HG03442 (cell line): ENCODE data around the gene SERTAD4.

Experiments used
- ATAC-seq: cut with Tn5 transposase; IDR thresholded peaks from one replicate; pipeline ENCODE4 v1.9.1; 2021; ENCODE audit warnings: mild to moderate bottlenecking, moderate library complexity; ENCODE audit not compliant: unreplicated experiment

Gene SERTAD4

DNA sequence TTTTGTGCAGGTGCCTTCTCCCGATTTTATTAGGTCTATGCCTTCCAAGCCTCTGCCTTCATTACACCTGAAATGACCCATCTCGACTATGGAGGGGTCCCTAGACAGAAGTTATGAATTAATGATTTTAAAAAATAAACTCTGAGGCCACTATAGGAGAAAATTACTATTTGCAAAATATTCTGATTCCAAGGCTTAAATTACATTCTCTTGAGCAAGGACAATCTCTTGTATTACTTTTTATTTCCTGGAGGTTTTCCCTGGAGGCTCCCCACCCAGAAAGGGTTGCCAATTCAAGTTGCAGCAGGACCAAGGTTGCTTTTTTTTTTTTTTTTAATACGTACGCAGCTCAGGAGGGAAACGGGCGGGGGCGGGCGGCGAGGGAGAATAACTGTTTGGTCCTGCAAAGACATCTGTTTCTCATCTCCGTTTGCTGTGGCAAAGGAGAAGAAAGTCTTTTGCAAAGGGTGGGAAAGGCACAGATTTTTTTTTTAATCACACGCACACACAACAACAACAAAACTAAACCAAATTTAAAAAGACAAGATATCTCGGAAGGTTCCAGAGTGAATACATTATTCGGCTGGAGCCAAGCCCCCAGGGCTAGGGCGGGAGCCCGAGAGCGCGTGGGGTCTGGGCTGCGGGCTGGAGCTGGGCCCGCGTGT lies 618 bp upstream of the SERTAD4 start:
- no peak for ATAC-seq

DNA sequence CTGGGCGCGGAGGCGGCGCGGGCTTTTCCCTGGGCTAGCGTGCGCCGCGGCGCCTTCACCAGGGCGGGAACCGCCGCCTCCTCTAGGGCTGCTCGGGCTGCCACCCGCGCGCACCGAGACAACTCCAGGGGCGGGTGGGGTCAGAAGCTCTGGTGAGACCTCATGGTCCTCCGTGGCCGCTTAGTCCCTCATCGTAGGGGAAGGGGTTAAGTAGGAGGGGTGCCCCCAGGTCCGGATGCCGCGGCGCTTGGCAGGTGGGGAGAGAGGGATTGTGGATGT lies 559 bp downstream of the SERTAD4 start:
- ATAC-seq = no peak

DNA sequence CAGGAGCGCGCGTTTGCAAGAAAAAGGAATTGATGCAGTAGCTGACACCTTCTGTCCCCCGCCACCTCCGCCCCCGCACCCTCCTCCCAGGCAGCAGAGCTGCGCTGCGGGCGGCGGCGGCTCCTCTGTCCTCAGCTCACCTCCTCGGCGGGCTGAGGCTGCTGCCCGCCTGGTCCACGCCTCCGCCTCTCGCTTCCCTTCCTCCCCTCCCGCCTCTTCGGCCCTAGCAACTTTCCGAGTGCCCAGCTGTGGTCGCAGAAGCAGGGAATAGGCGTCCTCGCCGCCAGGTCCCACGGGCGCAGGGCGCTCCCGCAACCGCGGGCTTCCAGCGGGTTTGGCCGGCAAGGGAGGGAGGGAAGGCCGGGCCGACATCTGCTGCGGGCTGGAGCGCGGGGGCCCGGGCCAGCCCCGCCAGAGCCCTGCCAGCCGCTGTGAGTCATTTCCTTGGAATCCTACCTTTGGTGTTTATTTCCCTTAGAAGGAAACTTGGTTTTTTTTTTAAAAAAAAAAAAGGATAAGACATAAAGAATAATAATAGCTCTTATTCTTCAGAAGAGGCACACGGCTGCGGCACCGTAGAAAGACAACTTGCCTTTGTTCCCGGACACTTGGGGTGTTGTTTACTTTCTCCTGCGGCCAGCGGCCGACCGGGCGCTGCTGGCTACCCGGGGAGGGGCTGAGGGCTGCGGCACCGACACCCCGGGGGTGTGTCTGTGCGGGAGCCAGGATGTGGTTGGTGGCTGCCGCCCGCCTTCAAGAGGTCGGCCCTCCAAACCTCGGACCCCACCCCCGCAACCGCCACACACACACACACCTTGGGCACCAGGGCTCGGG lies 1.1 kb downstream of the SERTAD4 start:
- no peak for ATAC-seq

DNA sequence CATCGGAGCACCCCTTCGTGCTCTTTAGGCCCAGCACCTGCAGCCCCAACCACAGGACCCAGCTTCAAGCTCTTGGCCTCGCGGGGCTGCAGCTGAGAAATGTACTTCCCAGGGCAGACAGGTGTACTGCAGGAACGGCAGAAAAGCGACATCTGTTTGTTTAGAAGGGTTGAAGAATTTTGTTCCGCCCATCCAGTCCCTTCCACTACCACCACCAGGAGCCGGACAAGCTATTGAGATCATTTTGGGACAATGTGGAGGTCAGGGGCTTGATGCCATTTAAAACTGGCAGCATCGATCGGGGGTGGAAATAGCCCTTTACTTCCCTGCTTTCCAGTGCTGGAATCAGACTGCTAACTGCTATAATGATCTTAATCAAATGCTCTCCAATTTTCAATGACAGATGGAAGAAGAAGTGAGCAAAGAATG lies 1.7 kb downstream of the SERTAD4 start:
- no peak for ATAC-seq

DNA sequence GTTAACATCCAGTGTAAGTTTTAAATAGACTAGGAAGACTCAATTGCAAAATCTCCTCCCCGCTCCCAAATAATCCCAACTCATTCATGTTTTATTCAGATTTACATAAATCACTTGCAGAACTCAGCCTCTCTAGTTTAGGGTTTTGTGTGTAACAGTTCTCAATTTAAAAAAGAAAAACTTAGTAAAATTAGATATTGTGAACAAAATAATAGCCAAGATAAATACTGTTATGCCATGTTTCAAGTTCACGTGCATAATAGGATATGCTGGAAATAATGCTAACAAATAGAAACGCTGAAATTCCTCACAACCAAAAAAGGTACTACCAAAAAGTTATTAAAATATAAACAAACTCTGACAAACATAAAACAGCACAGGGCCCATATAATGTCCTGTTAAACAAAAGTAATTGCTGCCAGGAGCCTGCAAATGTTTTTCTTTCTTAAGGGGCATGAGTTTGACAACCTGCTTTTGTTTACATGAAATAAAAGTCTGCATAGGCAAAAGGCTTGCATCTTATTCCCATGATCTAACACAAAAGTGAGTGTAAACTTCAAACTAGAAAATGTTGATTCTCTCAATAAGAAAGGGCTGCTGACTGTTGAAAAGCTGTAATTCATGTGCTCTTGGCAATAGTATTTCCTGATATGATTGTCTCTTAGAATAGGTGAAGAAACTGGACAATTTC lies 2.9 kb downstream of the SERTAD4 start:
- ATAC-seq = no peak

DNA sequence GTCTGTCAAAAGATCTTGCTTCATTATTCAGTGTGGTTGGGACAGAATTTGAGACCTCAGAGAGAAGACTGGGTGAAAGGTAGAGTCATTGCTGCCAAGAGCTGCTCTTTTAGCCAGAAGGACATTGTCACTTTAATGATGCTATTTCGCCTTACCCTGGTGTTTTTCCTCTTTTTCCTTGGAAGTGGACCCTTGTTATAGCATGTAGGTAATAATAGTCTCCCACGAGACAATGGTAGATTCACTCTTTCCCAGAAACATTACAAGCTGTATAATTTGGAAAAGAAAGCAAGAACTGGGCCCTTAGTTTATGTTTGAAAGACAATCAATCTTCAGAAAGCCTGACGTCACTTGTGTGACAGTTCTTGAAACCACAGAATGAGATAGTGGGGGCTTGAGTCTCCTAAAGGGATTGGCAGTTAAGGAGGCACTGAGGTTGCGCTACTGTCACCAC lies 3.8 kb downstream of the SERTAD4 start:
- no peak for ATAC-seq

- ATAC-seq = no peak
These were observed 4.3 kb downstream of the SERTAD4 start for GRCh38 chr1:210236840-210237409.

DNA sequence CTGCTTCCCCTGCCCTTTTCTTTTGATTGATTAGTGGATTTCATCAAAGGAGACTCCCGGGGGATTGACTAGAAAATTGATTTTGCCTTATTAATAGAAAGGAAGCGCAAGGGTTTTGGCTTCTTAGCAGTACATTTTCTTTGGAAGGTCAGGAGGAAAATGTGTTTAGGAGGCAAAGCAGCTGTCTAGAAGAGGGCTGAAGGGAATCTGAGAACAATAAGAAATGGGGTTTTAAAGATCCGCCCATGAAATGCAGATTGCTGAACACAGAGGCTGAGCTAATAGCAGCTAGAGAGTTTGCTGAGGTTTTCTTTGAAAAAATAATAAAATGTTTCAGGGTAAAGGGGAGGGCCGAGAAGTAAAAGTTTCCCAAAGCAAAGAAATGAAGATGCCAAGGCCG lies 4.9 kb downstream of the SERTAD4 start:
- ATAC-seq = no peak

DNA sequence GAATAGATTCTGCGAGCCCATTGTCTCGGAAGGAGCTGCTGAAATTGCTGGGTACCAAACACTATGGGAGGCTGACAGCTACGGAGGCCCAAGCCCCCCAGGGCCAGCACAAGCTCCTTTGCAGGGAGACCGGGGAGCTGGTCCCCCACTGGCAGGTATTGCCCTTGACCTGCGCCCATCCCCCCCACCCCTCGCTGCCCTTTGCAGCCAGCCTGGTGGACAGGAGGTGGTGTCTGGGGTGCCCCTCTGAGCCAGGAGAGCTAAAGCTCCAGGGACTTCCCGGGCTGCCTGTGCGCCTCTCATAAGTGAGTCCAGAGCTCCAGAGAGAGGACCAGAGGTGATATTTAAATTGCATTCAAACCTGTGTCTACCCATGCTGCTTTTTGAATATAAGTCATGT lies 5.4 kb downstream of the SERTAD4 start:
- no peak for ATAC-seq

- ATAC-seq = no peak
These were observed 6.9 kb downstream of the SERTAD4 start for GRCh38 chr1:210239349-210240111.

DNA sequence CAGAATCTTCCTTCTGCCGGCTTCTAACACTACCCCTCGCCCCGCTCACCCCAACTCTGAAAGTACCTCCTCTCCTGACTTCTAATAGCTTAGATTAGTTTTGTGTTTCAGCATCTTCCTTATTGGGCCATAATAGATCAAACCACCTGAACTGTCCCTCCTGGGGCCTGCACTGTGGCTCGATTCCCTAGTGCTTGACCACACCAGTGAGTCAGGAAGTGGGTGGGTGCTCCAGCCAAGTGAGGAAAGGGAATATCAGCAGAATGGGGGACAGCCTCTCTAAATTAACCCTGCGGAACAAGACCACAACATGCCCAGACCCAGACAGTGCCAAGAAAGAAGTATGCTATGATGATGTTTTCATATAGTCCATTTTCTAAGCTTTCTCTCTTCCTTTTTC lies 8.5 kb downstream of the SERTAD4 start:
- ATAC-seq = no peak

- no peak for ATAC-seq
These were observed 12.3 kb downstream of the SERTAD4 start for GRCh38 chr1:210244746-210245367.

- peak; percentile 54 for ATAC-seq
These were observed 13.9 kb downstream of the SERTAD4 start for GRCh38 chr1:210246447-210246846.

GRCh38 chr1:210248341-210248740 lies 15.7 kb downstream of the SERTAD4 start:
- ATAC-seq = no peak

- no peak for ATAC-seq
These were observed 18.0 kb downstream of the SERTAD4 start for GRCh38 chr1:210250665-210250997.

DNA sequence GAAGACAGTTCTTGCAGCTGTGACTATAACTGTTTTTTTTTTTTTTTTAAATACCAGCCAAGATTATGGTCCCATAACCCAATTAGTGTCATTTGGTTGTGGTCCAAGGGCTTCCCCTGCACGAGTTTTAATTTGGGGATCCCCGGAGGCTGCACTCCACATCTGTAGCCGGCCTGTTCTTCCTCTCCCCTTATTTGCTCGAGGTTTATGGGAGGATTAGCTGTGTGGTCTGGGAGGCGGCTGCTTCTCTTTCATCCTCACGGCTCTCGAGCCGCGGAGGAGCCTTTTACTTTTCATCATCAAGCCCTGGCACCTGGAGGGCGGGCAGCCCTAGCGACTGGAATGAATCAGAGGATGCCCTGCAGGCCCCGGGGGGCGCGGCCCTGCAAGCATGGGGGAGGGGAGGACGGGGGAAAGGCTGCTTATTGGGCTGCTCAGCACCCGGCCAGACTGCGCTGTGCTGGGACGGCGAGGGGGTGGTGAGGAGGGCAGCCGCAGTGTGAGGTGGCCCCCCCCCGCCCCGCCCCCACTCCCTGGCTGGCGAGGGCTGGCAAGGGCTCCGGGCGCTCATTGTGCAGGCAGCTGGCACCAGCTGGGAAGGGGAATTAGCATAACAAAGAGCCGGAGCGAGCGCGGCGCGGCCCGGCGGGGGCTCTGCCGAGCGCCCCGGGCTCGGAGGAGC lies 18.5 kb downstream of the SERTAD4 start:
- ATAC-seq = no peak

GRCh38 chr1:210251680-210252490 lies 19.3 kb downstream of the SERTAD4 start:
- ATAC-seq = no peak

- no peak for ATAC-seq
These were observed 20.0 kb downstream of the SERTAD4 start for GRCh38 chr1:210252621-210253051.

- no peak for ATAC-seq
These were observed 21.7 kb downstream of the SERTAD4 start for GRCh38 chr1:210254298-210254697.
